Activated T-helper 1 cell treated with anti-CD3 and anti-CD28 coated beads, Interleukin-12 subunit alpha, Interleukin-12 subunit beta, Interleukin-2, Interleukin-4 antibody, amounts not matched to agents 30 ng/mL and 10 ng/mL and 1 ng/mL, durations not matched to agents 14 hours and 24 hours and 36 hours (primary cell): Measurements from ENCODE around the gene GPC5. TPM values are rescaled to one million over a fixed set of nuclear protein-coding genes. Genes with fewer than 3 reads are reported as not detected.

ENCODE experiments used
- DNase-seq: peaks from one replicate; pipeline ENCODE4 v3.0.0; 2021; ENCODE audit warnings: low spot score
- H3K27ac Mint-ChIP-seq: one replicate; pipeline ENCODE4 v1.8.0; 2021; ENCODE audit warnings: mild to moderate bottlenecking, mixed read lengths
- H3K27me3 Mint-ChIP-seq: one replicate; pipeline ENCODE4 v1.8.0; 2022; ENCODE audit warnings: mild to moderate bottlenecking, moderate library complexity, mixed read lengths; ENCODE audit not compliant: insufficient read depth
- H3K36me3 Mint-ChIP-seq: one replicate; pipeline ENCODE4 v1.8.0; 2021; ENCODE audit warnings: low read depth, mixed read lengths
- H3K4me1 Mint-ChIP-seq: one replicate; pipeline ENCODE4 v1.8.0; 2021; ENCODE audit warnings: low read depth, mixed read lengths
- H3K4me3 Mint-ChIP-seq: one replicate; pipeline ENCODE4 v1.8.0; 2021; ENCODE audit warnings: mild to moderate bottlenecking, moderate library complexity, mixed read lengths
- H3K9me3 Mint-ChIP-seq: one replicate; pipeline ENCODE4 v1.8.0; 2021; ENCODE audit warnings: mixed read lengths
- intact Hi-C: fragments of 100-400 bp; cut with micrococcal nuclease; formaldehyde crosslinking; loops from one replicate; pipeline ENCODE4 v1.15.1; 2024
- total RNA-seq: library from RNA; stranded (reverse); gene quantifications from 2 replicates; pipeline ENCODE4 v1.2.3, GENCODE V29; 2022

GPC5 gene
- total RNA-seq, 1 donor from 2014 or later = not detected

GRCh38 chr13:92044351-92044750 lies 645.9 kb downstream of the GPC5 start:
- Mint-ChIP-seq H3K4me3 (no peak overlapping the region), H3K4me1 (no peaks in the 10 kb centered on the region), H3K9me3 (no peaks in the 10 kb centered on the region), H3K27ac (no peak overlapping the region), H3K36me3 (no peaks in the 10 kb centered on the region), H3K27me3 (no peaks in the 10 kb centered on the region)
- intact Hi-C loops = no loop called here
- DNase-seq = no peak

GRCh38 chr13:92054389-92054788 lies 656.0 kb downstream of the GPC5 start:
- H3K27me3 Mint-ChIP-seq = no peaks in the 10 kb centered on the region
- intact Hi-C loops = no loop called here
- H3K4me3 Mint-ChIP-seq = no peak overlapping the region
- no peak for DNase-seq
- no peaks in the 10 kb centered on the region for H3K36me3 Mint-ChIP-seq
- H3K27ac Mint-ChIP-seq = no peak overlapping the region
- no peaks in the 10 kb centered on the region for H3K9me3 Mint-ChIP-seq
- H3K4me1 Mint-ChIP-seq = no peaks in the 10 kb centered on the region

- Mint-ChIP-seq H3K9me3 (no peaks in the 10 kb centered on the region), H3K4me3 (no peak overlapping the region), H3K27me3 (no peaks in the 10 kb centered on the region), H3K36me3 (no peaks in the 10 kb centered on the region), H3K4me1 (no peaks in the 10 kb centered on the region), H3K27ac (no peak overlapping the region)
- DNase-seq = no peak
- intact Hi-C loops = no loop called here
These were observed 676.2 kb downstream of the GPC5 start for GRCh38 chr13:92074658-92075057.

GRCh38 chr13:92097337-92097903 lies 699.0 kb downstream of the GPC5 start:
- Mint-ChIP-seq H3K4me1 (no peaks in the 10 kb centered on the region), H3K4me3 (no peak overlapping the region), H3K9me3 (no peaks in the 10 kb centered on the region)

GRCh38 chr13:92101801-92102200 lies 703.4 kb downstream of the GPC5 start:
- H3K36me3 Mint-ChIP-seq = no peaks in the 10 kb centered on the region
- no peaks in the 10 kb centered on the region for H3K27me3 Mint-ChIP-seq
- no peak overlapping the region for H3K4me3 Mint-ChIP-seq
- no peak for DNase-seq
- no peaks in the 10 kb centered on the region for H3K9me3 Mint-ChIP-seq
- no peaks in the 10 kb centered on the region for H3K4me1 Mint-ChIP-seq
- intact Hi-C loops = no loop called here
- H3K27ac Mint-ChIP-seq = no peak overlapping the region

More at GRCh38 chr13:92097337-92097903, 699.0 kb downstream of the GPC5 start:
- Mint-ChIP-seq H3K27me3 (no peaks in the 10 kb centered on the region), H3K27ac (no peak overlapping the region), H3K36me3 (no peaks in the 10 kb centered on the region)
- intact Hi-C loops = no loop called here
- no peak for DNase-seq

- Mint-ChIP-seq H3K4me1 (no peaks in the 10 kb centered on the region), H3K4me3 (no peak overlapping the region), H3K9me3 (no peaks in the 10 kb centered on the region), H3K36me3 (no peaks in the 10 kb centered on the region), H3K27me3 (no peaks in the 10 kb centered on the region), H3K27ac (no peak overlapping the region)
- DNase-seq = no peak
- intact Hi-C loops = no loop called here
These were observed 705.3 kb downstream of the GPC5 start for GRCh38 chr13:92103689-92104153.

- Mint-ChIP-seq H3K4me3 (no peak overlapping the region), H3K4me1 (no peaks in the 10 kb centered on the region), H3K27ac (no peak overlapping the region), H3K27me3 (no peaks in the 10 kb centered on the region), H3K36me3 (no peaks in the 10 kb centered on the region), H3K9me3 (peaks cover 4% of the 10 kb centered on the region)
- no peak for DNase-seq
- intact Hi-C loops = no loop called here
These were observed 723.9 kb downstream of the GPC5 start for GRCh38 chr13:92122186-92122853.

GRCh38 chr13:92126399-92126798 lies 728.0 kb downstream of the GPC5 start:
- H3K4me1 Mint-ChIP-seq = no peaks in the 10 kb centered on the region
- intact Hi-C loops = no loop called here
- H3K36me3 Mint-ChIP-seq = no peaks in the 10 kb centered on the region
- no peaks in the 10 kb centered on the region for H3K9me3 Mint-ChIP-seq
- H3K4me3 Mint-ChIP-seq = no peak overlapping the region
- no peaks in the 10 kb centered on the region for H3K27me3 Mint-ChIP-seq
- DNase-seq = no peak
- no peak overlapping the region for H3K27ac Mint-ChIP-seq

GRCh38 chr13:92135509-92135908 lies 737.1 kb downstream of the GPC5 start:
- no peak overlapping the region for H3K4me3 Mint-ChIP-seq
- intact Hi-C loops = no loop called here
- H3K27me3 Mint-ChIP-seq = no peaks in the 10 kb centered on the region
- no peaks in the 10 kb centered on the region for H3K4me1 Mint-ChIP-seq
- H3K36me3 Mint-ChIP-seq = no peaks in the 10 kb centered on the region
- H3K9me3 Mint-ChIP-seq = no peaks in the 10 kb centered on the region
- no peak for DNase-seq
- H3K27ac Mint-ChIP-seq = no peak overlapping the region

- H3K27ac Mint-ChIP-seq = no peak overlapping the region
- intact Hi-C loops = no loop called here
- DNase-seq = no peak
- H3K36me3 Mint-ChIP-seq = no peaks in the 10 kb centered on the region
- no peaks in the 10 kb centered on the region for H3K27me3 Mint-ChIP-seq
- no peaks in the 10 kb centered on the region for H3K9me3 Mint-ChIP-seq
- H3K4me3 Mint-ChIP-seq = no peak overlapping the region
- H3K4me1 Mint-ChIP-seq = no peaks in the 10 kb centered on the region
These were observed 738.2 kb downstream of the GPC5 start for GRCh38 chr13:92136449-92137155.

- Mint-ChIP-seq H3K27ac (no peak overlapping the region), H3K4me1 (no peaks in the 10 kb centered on the region), H3K27me3 (no peaks in the 10 kb centered on the region), H3K4me3 (no peak overlapping the region), H3K9me3 (no peaks in the 10 kb centered on the region), H3K36me3 (no peaks in the 10 kb centered on the region)
- intact Hi-C loops = no loop called here
- no peak for DNase-seq
These were observed 739.1 kb downstream of the GPC5 start for GRCh38 chr13:92137520-92137919.

- Mint-ChIP-seq H3K9me3 (no peaks in the 10 kb centered on the region), H3K27ac (no peak overlapping the region), H3K27me3 (no peaks in the 10 kb centered on the region), H3K36me3 (no peaks in the 10 kb centered on the region), H3K4me3 (no peak overlapping the region), H3K4me1 (no peaks in the 10 kb centered on the region)
- intact Hi-C loops = no loop called here
- DNase-seq = no peak
These were observed 745.3 kb downstream of the GPC5 start for GRCh38 chr13:92143766-92144165.

- H3K4me1 Mint-ChIP-seq = no peaks in the 10 kb centered on the region
- no peaks in the 10 kb centered on the region for H3K36me3 Mint-ChIP-seq
- intact Hi-C loops = no loop called here
- no peaks in the 10 kb centered on the region for H3K9me3 Mint-ChIP-seq
- no peaks in the 10 kb centered on the region for H3K27me3 Mint-ChIP-seq
- DNase-seq = no peak
- H3K27ac Mint-ChIP-seq = no peak overlapping the region
- no peak overlapping the region for H3K4me3 Mint-ChIP-seq
These were observed 752.2 kb downstream of the GPC5 start for GRCh38 chr13:92150606-92151005.
